ENCODE results near the gene GALNT17.
"Not testable (repeated sequence)": the region's sequence is repeated elsewhere in the genome, so short reads cannot be mapped to it uniquely, and the experiment has no call there.

The GALNT17 gene

DNA sequence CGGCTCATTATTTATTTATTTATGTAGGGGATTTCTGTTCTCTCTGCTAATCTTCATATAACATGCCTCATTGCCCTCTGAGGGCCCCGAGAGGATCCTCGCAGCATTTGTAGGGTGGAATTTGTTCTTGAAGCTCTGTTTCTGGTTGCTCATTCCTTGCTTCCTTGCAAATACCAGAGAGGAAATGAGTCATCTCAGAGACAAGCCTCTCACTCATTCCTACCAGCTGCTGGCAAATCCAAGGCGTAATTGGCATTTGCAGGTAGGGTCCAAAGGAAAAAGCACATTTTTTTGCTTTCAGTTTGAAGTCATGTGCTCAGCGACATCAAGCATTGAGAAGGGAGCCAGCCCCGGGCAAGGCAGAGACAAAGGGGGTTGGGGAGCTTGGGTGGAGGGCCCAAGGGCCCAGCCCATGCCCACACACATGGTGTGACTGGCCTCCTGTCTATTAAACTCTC is 501.6 kb downstream of the GALNT17 start:
- DNase-seq (ENCODE audit: insufficient read length) (no peak), FAIRE-seq (no peak)
- TF ChIP-seq POLR2A (IDR thresholded peaks at IDR 0.05; ENCODE audit: low read depth, low read length) (no peak), POLR2AphosphoS5 (IDR thresholded peaks at IDR 0.05; ENCODE audit: low read depth, low read length) (no peak), TAF1 (IDR thresholded peaks at IDR 0.05; ENCODE audit: borderline replicate concordance, low read depth, low read length) (no peak)

- not testable (repeated sequence) for FAIRE-seq; DNase-seq (ENCODE audit: insufficient read length)
Observed at GRCh38 chr7:71635849-71636248, 503.9 kb downstream of the GALNT17 start.

DNA sequence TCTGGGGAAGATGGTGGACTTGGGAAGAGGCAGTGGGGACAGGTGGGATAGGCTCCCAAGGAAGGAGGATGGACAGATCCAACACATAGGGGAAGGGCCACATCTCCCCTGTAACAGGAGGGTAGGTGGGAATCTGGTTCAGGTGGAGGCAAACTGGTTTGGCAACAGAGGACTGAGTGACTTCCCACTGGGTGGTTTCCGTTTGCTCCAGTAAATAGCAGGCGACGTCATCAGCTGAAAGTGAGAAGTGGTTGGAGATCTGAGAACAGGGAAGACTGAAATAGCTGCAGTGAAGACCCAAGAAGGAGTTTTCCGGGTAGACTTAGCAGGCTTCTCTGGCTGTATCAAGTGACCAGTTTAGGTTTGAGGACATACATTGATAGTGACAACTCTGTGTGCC is 504.4 kb downstream of the GALNT17 start:
- TF ChIP-seq POLR2AphosphoS5 (IDR thresholded peaks at IDR 0.05; ENCODE audit: low read depth, low read length) (no peak), TAF1 (IDR thresholded peaks at IDR 0.05; ENCODE audit: borderline replicate concordance, low read depth, low read length) (no peak), POLR2A (IDR thresholded peaks at IDR 0.05; ENCODE audit: low read depth, low read length) (no peak)
- FAIRE-seq (no peak), DNase-seq (ENCODE audit: insufficient read length) (no peak)

DNA sequence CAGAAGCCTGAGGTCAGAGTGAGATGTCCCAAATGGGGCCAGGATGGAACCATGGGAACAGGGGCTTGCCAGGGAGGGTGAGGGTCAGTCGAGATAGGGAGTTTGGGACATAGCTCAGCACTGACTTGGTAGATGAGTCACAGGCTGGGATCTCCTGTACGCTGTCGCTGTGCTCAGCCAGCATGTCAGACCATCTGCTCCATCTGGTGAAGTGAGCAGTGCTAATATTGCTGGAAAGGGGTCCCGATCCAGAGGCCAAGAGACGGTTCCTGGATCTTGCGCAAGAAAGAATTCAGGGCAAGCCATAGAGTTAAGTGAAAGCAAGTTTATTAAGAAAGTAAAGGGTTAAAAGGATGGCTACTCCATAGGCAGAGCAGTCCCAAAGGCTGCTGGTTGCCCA is 505.6 kb downstream of the GALNT17 start:
- DNase-seq (ENCODE audit: insufficient read length) (no peak), FAIRE-seq (no peak)
- no peak for TF ChIP-seq TAF1 (IDR thresholded peaks at IDR 0.05; ENCODE audit: borderline replicate concordance, low read depth, low read length)

GRCh38 chr7:71638108-71638507 is 506.2 kb downstream of the GALNT17 start:
- FAIRE-seq (no peak), DNase-seq (ENCODE audit: insufficient read length) (no peak)
- no peak for TF ChIP-seq POLR2AphosphoS5 (IDR thresholded peaks at IDR 0.05; ENCODE audit: low read depth, low read length)
- TF ChIP-seq POLR2A (IDR thresholded peaks at IDR 0.05; ENCODE audit: low read depth, low read length): no peak
- TF ChIP-seq TAF1 (IDR thresholded peaks at IDR 0.05; ENCODE audit: borderline replicate concordance, low read depth, low read length): no peak

GRCh38 chr7:71639382-71640085 is 507.6 kb downstream of the GALNT17 start:
- no peak for FAIRE-seq
- no peak for DNase-seq (ENCODE audit: insufficient read length)
- TF ChIP-seq TAF1 (IDR thresholded peaks at IDR 0.05; ENCODE audit: borderline replicate concordance, low read depth, low read length): no peak
- no peak for TF ChIP-seq POLR2A (IDR thresholded peaks at IDR 0.05; ENCODE audit: low read depth, low read length)
- TF ChIP-seq POLR2AphosphoS5 (IDR thresholded peaks at IDR 0.05; ENCODE audit: low read depth, low read length): no peak

- FAIRE-seq; DNase-seq (ENCODE audit: insufficient read length): not testable (repeated sequence)
Observed at GRCh38 chr7:71643031-71643430, 511.1 kb downstream of the GALNT17 start.

DNA sequence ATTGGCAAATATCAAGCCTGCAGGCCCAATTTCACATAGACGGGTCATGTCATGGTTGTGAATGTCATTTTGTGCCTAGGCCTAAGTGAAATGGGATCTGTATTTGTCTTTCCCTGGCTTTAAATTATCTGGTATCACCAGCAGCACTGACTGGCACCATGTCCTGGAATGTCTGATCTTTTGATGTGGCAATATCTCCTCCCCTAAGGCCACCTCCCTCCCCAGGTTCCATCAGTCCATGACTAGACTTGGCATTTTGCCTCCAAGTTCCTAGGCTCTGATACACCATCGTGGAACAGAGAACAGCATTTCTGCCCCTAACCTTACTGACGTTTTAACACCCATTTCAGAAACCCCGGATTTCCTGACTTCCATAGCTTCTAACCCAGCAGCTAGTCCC is 513.9 kb downstream of the GALNT17 start:
- no peak for DNase-seq (ENCODE audit: insufficient read length)
- TF ChIP-seq POLR2AphosphoS5 (IDR thresholded peaks at IDR 0.05; ENCODE audit: low read depth, low read length): no peak
- TF ChIP-seq TAF1 (IDR thresholded peaks at IDR 0.05; ENCODE audit: borderline replicate concordance, low read depth, low read length): no peak
- no peak for TF ChIP-seq POLR2A (IDR thresholded peaks at IDR 0.05; ENCODE audit: low read depth, low read length)
- no peak for FAIRE-seq

- DNase-seq (ENCODE audit: insufficient read length) (no peak), FAIRE-seq (no peak)
- no peak for TF ChIP-seq POLR2AphosphoS5 (IDR thresholded peaks at IDR 0.05; ENCODE audit: low read depth, low read length)
- TF ChIP-seq TAF1 (IDR thresholded peaks at IDR 0.05; ENCODE audit: borderline replicate concordance, low read depth, low read length): no peak
- TF ChIP-seq POLR2A (IDR thresholded peaks at IDR 0.05; ENCODE audit: low read depth, low read length): no peak
Observed at GRCh38 chr7:71649812-71650211, 517.9 kb downstream of the GALNT17 start.

GRCh38 chr7:71650653-71651337 is 518.9 kb downstream of the GALNT17 start:
- DNase-seq (ENCODE audit: insufficient read length) (no peak), FAIRE-seq (no peak)
- no peak for TF ChIP-seq TAF1 (IDR thresholded peaks at IDR 0.05; ENCODE audit: borderline replicate concordance, low read depth, low read length)
- TF ChIP-seq POLR2A (IDR thresholded peaks at IDR 0.05; ENCODE audit: low read depth, low read length): no peak
- TF ChIP-seq POLR2AphosphoS5 (IDR thresholded peaks at IDR 0.05; ENCODE audit: low read depth, low read length): no peak

DNA sequence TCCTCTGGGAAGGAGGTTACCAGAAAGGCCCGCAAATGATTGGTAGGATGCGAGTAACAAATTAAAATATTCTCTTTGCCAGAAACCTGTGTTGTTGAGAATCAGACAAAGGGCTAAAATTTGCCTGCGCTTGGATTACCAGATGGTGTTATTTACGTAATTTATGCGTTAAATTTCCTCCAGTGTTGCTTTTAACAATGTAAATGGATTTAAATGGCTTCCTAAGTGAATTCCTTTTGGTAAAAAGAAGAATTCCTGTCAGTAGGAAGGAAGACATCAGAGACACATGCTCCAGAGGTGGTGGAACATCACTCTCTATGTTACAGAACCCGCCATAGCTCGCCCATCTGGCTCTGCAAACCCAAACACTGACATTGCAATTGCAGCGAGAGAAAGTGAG is 520.6 kb downstream of the GALNT17 start:
- FAIRE-seq (no peak), DNase-seq (ENCODE audit: insufficient read length) (no peak)
- TF ChIP-seq POLR2AphosphoS5 (IDR thresholded peaks at IDR 0.05; ENCODE audit: low read depth, low read length): no peak
- no peak for TF ChIP-seq TAF1 (IDR thresholded peaks at IDR 0.05; ENCODE audit: borderline replicate concordance, low read depth, low read length)
- TF ChIP-seq POLR2A (IDR thresholded peaks at IDR 0.05; ENCODE audit: low read depth, low read length): no peak

GRCh38 chr7:71657386-71657785 is 525.4 kb downstream of the GALNT17 start:
- FAIRE-seq (no peak), DNase-seq (ENCODE audit: insufficient read length) (no peak)
- TF ChIP-seq POLR2AphosphoS5 (IDR thresholded peaks at IDR 0.05; ENCODE audit: low read depth, low read length) (no peak), POLR2A (IDR thresholded peaks at IDR 0.05; ENCODE audit: low read depth, low read length) (no peak), TAF1 (IDR thresholded peaks at IDR 0.05; ENCODE audit: borderline replicate concordance, low read depth, low read length) (no peak)

All from GM12892 (cell line).